CD8-positive, alpha-beta memory T cell (primary cell): ENCODE data around the gene NTF3. TPM values are rescaled to one million over a fixed set of nuclear protein-coding genes. Genes with fewer than 3 reads are reported as not detected.

Experiments used
- CTCF ChIA-PET: fragments of 350-600 bp; sonication (Branson Sonifier 250); formaldehyde crosslinking; loops from one replicate; lab custom pipeline; 2021; ENCODE audit warnings: antibody characterized with exemption; lab: Charles Lee
- POLR2A ChIA-PET: fragments of 350-600 bp; sonication (Branson Sonifier 250); formaldehyde crosslinking; loops from one replicate; lab custom pipeline; 2021; ENCODE audit warnings: antibody characterized with exemption; lab: Charles Lee
- DNase-seq, 5 donors: peaks; one replicate each; pipeline versions ENCODE4 v3.0.0 to v3.0.0-alpha.2; 2020 to 2022; ENCODE audit warnings: mixed read lengths in 1 of 5
- H3K27ac ChIP-seq: one replicate; pipeline ENCODE4 v1.7.0; 2013; ENCODE audit warnings: low read depth, mild to moderate bottlenecking, low read length, moderate library complexity
- H3K27me3 ChIP-seq: 2 replicates; pipeline ENCODE4 v1.7.0; 2013; ENCODE audit warnings: low read length, mild to moderate bottlenecking; ENCODE audit not compliant: insufficient read depth, poor library complexity, severe bottlenecking
- H3K36me3 ChIP-seq: 2 replicates; pipeline ENCODE4 v1.7.0; 2013; ENCODE audit warnings: mild to moderate bottlenecking, low read length, moderate library complexity; ENCODE audit not compliant: insufficient read depth
- H3K4me1 ChIP-seq: 2 replicates; pipeline ENCODE4 v1.7.0; 2013; ENCODE audit warnings: mild to moderate bottlenecking, low read length, moderate library complexity; ENCODE audit not compliant: insufficient read depth
- H3K4me3 ChIP-seq: 2 replicates; pipeline ENCODE4 v1.7.0; 2013; ENCODE audit warnings: mild to moderate bottlenecking, low read length
- H3K9me3 ChIP-seq: 2 replicates; pipeline ENCODE4 v1.7.0; 2013; ENCODE audit warnings: mild to moderate bottlenecking, low read length
- H3K27ac Mint-ChIP-seq, 8 donors: one replicate each; pipeline ENCODE4 v1.8.0; 2020 to 2021; ENCODE audit warnings: mixed read lengths in 8 of 8, mild to moderate bottlenecking in 6 of 8, inconsistent platforms in 3 of 8, moderate library complexity in 3 of 8
- H3K27me3 Mint-ChIP-seq, 2 donors: one replicate each; pipeline ENCODE4 v1.8.0; 2020 to 2021; ENCODE audit warnings: mixed read lengths in 2 of 2, mild to moderate bottlenecking in 1 of 2, moderate library complexity in 1 of 2
- H3K36me3 Mint-ChIP-seq, 3 donors: one replicate each; pipeline ENCODE4 v1.8.0; 2020 to 2021; ENCODE audit warnings: mixed read lengths in 3 of 3, inconsistent platforms in 1 of 3, mild to moderate bottlenecking in 1 of 3
- H3K4me1 Mint-ChIP-seq, 3 donors: one replicate each; pipeline ENCODE4 v1.8.0; 2020 to 2021; ENCODE audit warnings: mixed read lengths in 3 of 3, inconsistent platforms in 1 of 3, mild to moderate bottlenecking in 1 of 3
- H3K4me3 Mint-ChIP-seq, 7 donors: one replicate each; pipeline ENCODE4 v1.8.0; 2020 to 2021; ENCODE audit warnings: mixed read lengths in 7 of 7, mild to moderate bottlenecking in 6 of 7, moderate library complexity in 4 of 7, inconsistent platforms in 2 of 7
- H3K9me3 Mint-ChIP-seq, 5 donors: one replicate each; pipeline ENCODE4 v1.8.0; 2020 to 2022; ENCODE audit warnings: mixed read lengths in 5 of 5, mild to moderate bottlenecking in 3 of 5, moderate library complexity in 2 of 5, inconsistent platforms in 1 of 5
- polyA plus RNA-seq: library from polyadenylated mRNA; unstranded; fragments of 300-500 nt; fragmentation: Illumina TruSeq; gene quantifications from one replicate; pipeline ENCODE4 v1.2.3, GENCODE V29; 2021
- total RNA-seq, 2 experiments: library from RNA; stranded (reverse); gene quantifications; one replicate each; pipeline ENCODE4 v1.2.3, GENCODE V29; 2021

The NTF3 gene
- total and polyA plus RNA-seq, 3 experiments from 2014 or later = not detected

DNA sequence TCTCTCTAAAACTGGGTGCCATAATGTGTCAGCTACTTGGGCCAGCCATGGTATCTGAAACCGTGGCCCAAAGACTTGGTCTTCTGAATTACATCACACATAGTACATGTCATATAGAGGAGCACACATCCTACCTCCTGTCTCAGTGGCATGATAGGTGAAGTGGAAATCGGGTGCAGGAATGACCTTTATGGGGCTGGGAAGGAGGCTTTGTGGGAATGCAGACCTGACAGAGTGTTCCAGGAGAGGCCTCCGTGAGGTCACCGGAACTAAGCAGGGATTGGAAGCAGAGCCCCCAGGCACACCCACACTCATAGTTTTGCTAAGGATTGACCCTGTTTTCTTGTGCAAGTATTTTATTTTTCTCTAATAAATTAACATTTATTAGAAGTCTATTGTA is 82.6 kb downstream of the NTF3 start:
- Histone ChIP-seq H3K9me3 (no peaks in the 10 kb centered on the region), H3K36me3 (no peaks in the 10 kb centered on the region), H3K4me1 (no peaks in the 10 kb centered on the region), H3K27me3 (no peaks in the 10 kb centered on the region), H3K4me3 (no peak overlapping the region), H3K27ac (no peak overlapping the region)
- peaks cover 0 to 18% of the 10 kb centered on the region in 2 donors for H3K27me3 Mint-ChIP-seq
- H3K36me3 Mint-ChIP-seq = no peaks in the 10 kb centered on the region
- no peak overlapping the region for H3K27ac Mint-ChIP-seq
- no peak overlapping the region for H3K4me3 Mint-ChIP-seq
- H3K4me1 Mint-ChIP-seq = no peaks in the 10 kb centered on the region
- CTCF ChIA-PET = no interaction called here
- H3K9me3 Mint-ChIP-seq = no peaks in the 10 kb centered on the region
- no peak for DNase-seq
- POLR2A ChIA-PET = no interaction called here

DNA sequence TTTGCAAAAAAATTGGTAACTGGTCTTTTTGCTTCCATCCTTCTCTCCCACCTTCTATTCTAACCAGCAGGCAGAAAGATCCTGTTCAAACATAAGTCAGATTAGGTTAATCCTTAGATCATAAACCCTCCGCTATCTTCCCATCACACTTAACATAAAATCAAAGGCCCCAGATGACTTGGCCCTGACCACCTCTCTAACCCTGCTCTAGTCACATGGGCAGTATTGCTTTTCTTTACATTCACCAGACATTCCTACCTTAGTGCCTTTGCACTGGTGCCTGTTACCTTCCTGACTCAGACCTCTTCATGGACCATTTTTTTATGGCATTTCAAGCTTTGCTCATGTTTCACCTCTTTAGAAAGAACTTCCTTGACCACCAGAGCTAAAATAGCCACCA is 83.5 kb downstream of the NTF3 start:
- Histone ChIP-seq H3K27me3 (no peaks in the 10 kb centered on the region), H3K9me3 (no peaks in the 10 kb centered on the region), H3K4me1 (no peaks in the 10 kb centered on the region), H3K27ac (no peak overlapping the region), H3K36me3 (no peaks in the 10 kb centered on the region), H3K4me3 (no peak overlapping the region)
- Mint-ChIP-seq H3K36me3 (no peaks in the 10 kb centered on the region), H3K4me3 (no peak overlapping the region), H3K27ac (no peak overlapping the region), H3K9me3 (no peaks in the 10 kb centered on the region), H3K4me1 (no peaks in the 10 kb centered on the region), H3K27me3 (peaks cover 0 to 18% of the 10 kb centered on the region in 2 donors)
- ChIA-PET POLR2A (no interaction called here), CTCF (no interaction called here)
- DNase-seq = no peak

GRCh38 chr12:5516371-5517241 is 84.7 kb downstream of the NTF3 start:
- no peak overlapping the region for H3K4me3 ChIP-seq
- no peak overlapping the region for H3K4me3 Mint-ChIP-seq
- H3K4me1 Mint-ChIP-seq = no peaks in the 10 kb centered on the region
- no peaks in the 10 kb centered on the region for H3K9me3 Mint-ChIP-seq
- POLR2A ChIA-PET = no interaction called here
- H3K36me3 ChIP-seq = no peaks in the 10 kb centered on the region
- no peaks in the 10 kb centered on the region for H3K9me3 ChIP-seq
- peaks cover 0 to 12% of the 10 kb centered on the region in 2 donors for H3K27me3 Mint-ChIP-seq
- no peak overlapping the region for H3K27ac ChIP-seq
- H3K27me3 ChIP-seq = no peaks in the 10 kb centered on the region
- H3K4me1 ChIP-seq = no peaks in the 10 kb centered on the region
- H3K36me3 Mint-ChIP-seq = no peaks in the 10 kb centered on the region
- DNase-seq = no peak
- CTCF ChIA-PET = no interaction called here
- no peak overlapping the region for H3K27ac Mint-ChIP-seq

- Histone ChIP-seq H3K27me3 (no peaks in the 10 kb centered on the region), H3K9me3 (no peaks in the 10 kb centered on the region), H3K4me3 (no peak overlapping the region), H3K36me3 (no peaks in the 10 kb centered on the region), H3K4me1 (no peaks in the 10 kb centered on the region), H3K27ac (no peak overlapping the region)
- Mint-ChIP-seq H3K4me3 (no peak overlapping the region), H3K36me3 (no peaks in the 10 kb centered on the region), H3K27me3 (peaks cover 0 to 4% of the 10 kb centered on the region in 2 donors), H3K4me1 (no peaks in the 10 kb centered on the region), H3K9me3 (peaks cover 0 to 3% (median 0%) of the 10 kb centered on the region in 5 donors), H3K27ac (no peak overlapping the region)
- CTCF ChIA-PET = no interaction called here
- POLR2A ChIA-PET = no interaction called here
- DNase-seq = no peak
These were observed 86.9 kb downstream of the NTF3 start for GRCh38 chr12:5518584-5519365.

GRCh38 chr12:5520037-5520436 is 88.1 kb downstream of the NTF3 start:
- POLR2A ChIA-PET = no interaction called here
- CTCF ChIA-PET = no interaction called here
- Mint-ChIP-seq H3K4me3 (no peak overlapping the region), H3K9me3 (peaks cover 0 to 3% (median 0%) of the 10 kb centered on the region in 5 donors), H3K27ac (no peak overlapping the region), H3K36me3 (no peaks in the 10 kb centered on the region), H3K27me3 (peaks cover 1 to 4% of the 10 kb centered on the region in 2 donors), H3K4me1 (no peaks in the 10 kb centered on the region)
- Histone ChIP-seq H3K36me3 (no peaks in the 10 kb centered on the region), H3K27ac (no peak overlapping the region), H3K4me3 (no peak overlapping the region), H3K27me3 (no peaks in the 10 kb centered on the region), H3K4me1 (no peaks in the 10 kb centered on the region), H3K9me3 (no peaks in the 10 kb centered on the region)
- no peak for DNase-seq

DNA sequence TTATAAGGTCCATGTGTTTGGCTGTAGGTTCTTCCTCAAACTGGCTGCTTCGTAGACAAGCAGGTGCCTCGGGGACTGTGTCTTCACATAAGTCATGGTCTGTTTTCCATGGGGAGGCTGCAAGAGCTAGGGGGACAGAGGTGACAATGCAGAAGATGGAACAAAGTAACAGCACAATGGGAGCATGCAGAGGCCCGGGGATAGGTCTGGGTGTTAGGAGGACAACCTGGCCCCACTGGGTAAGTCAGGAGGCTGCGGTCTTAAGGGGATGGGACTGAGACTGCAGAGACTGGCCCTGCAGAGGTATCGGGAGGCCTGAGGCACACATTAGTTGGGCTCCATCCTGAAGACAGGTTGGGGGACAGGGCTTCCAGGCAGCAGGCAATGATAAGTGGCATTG is 88.9 kb downstream of the NTF3 start:
- H3K4me1 Mint-ChIP-seq = no peaks in the 10 kb centered on the region

GRCh38 chr12:5521456-5522325 is 89.8 kb downstream of the NTF3 start:
- DNase-seq = no peak
- Mint-ChIP-seq H3K27me3 (peaks cover 1 to 4% of the 10 kb centered on the region in 2 donors), H3K27ac (peak overlapping the region in 1 of 8 donors; percentile 47), H3K4me3 (no peak overlapping the region), H3K4me1 (no peaks in the 10 kb centered on the region), H3K9me3 (peaks cover 0 to 3% (median 0%) of the 10 kb centered on the region in 5 donors), H3K36me3 (no peaks in the 10 kb centered on the region)
- ChIA-PET POLR2A (no interaction called here), CTCF (no interaction called here)
- no peaks in the 10 kb centered on the region for H3K27me3 ChIP-seq
- no peaks in the 10 kb centered on the region for H3K36me3 ChIP-seq
- H3K9me3 ChIP-seq = no peaks in the 10 kb centered on the region
- H3K4me3 ChIP-seq = no peak overlapping the region
- no peaks in the 10 kb centered on the region for H3K4me1 ChIP-seq
- H3K27ac ChIP-seq = no peak overlapping the region

More for the DNA sequence above, 88.9 kb downstream of the NTF3 start:
- ChIA-PET POLR2A (no interaction called here), CTCF (no interaction called here)
- Mint-ChIP-seq H3K9me3 (peaks cover 0 to 3% (median 0%) of the 10 kb centered on the region in 5 donors), H3K36me3 (no peaks in the 10 kb centered on the region), H3K27me3 (peaks cover 1 to 4% of the 10 kb centered on the region in 2 donors), H3K27ac (no peak overlapping the region), H3K4me3 (no peak overlapping the region)
- Histone ChIP-seq H3K4me1 (no peaks in the 10 kb centered on the region), H3K27ac (no peak overlapping the region), H3K27me3 (no peaks in the 10 kb centered on the region), H3K9me3 (no peaks in the 10 kb centered on the region), H3K4me3 (no peak overlapping the region), H3K36me3 (no peaks in the 10 kb centered on the region)
- DNase-seq = no peak
